GM19455 (cell line): ENCODE results near the gene SMIM26.
"Not testable (repeated sequence)": the region's sequence is repeated elsewhere in the genome, so short reads cannot be mapped to it uniquely, and the experiment has no call there.

Experiments used
- ATAC-seq: cut with Tn5 transposase; IDR thresholded peaks from one replicate; pipeline ENCODE4 v1.9.1; 2021; ENCODE audit not compliant: unreplicated experiment

SMIM26 gene

GRCh38 chr20:18566892-18567738 is at the start of gene SMIM26:
Gene SMIM26, plus strand, starts transcription at chr20:18567432. Its CDS starts 47 bp downstream, at chr20:18567479.
- ATAC-seq, result peak; percentile 99

GRCh38 chr20:18522066-18522465 is 45.2 kb upstream of the SMIM26 start:
- not testable (repeated sequence) for ATAC-seq

GRCh38 chr20:18523066-18523465 is 44.2 kb upstream of the SMIM26 start:
- ATAC-seq, result no peak

GRCh38 chr20:18524646-18525045 is 42.6 kb upstream of the SMIM26 start:
- no peak for ATAC-seq

- ATAC-seq, result not testable (repeated sequence)
Measured at GRCh38 chr20:18526761-18527160, 40.5 kb upstream of the SMIM26 start.

- no peak for ATAC-seq
Measured at GRCh38 chr20:18527339-18527738, 39.9 kb upstream of the SMIM26 start.

GRCh38 chr20:18527836-18528235 is 39.4 kb upstream of the SMIM26 start:
- no peak for ATAC-seq

- no peak for ATAC-seq
Measured at GRCh38 chr20:18529041-18529440, 38.2 kb upstream of the SMIM26 start.

- no peak for ATAC-seq
Measured at GRCh38 chr20:18532626-18533025, 34.6 kb upstream of the SMIM26 start.

GRCh38 chr20:18533491-18533890 is 33.7 kb upstream of the SMIM26 start:
- no peak for ATAC-seq

GRCh38 chr20:18533978-18534644 is 33.1 kb upstream of the SMIM26 start:
- ATAC-seq, result no peak

GRCh38 chr20:18537651-18538050 is 29.6 kb upstream of the SMIM26 start:
- no peak for ATAC-seq

- no peak for ATAC-seq
Measured at GRCh38 chr20:18541741-18542140, 25.5 kb upstream of the SMIM26 start.

- no peak for ATAC-seq
Measured at GRCh38 chr20:18543216-18543615, 24.0 kb upstream of the SMIM26 start.

GRCh38 chr20:18543932-18544331 is 23.3 kb upstream of the SMIM26 start:
- no peak for ATAC-seq

- no peak for ATAC-seq
Measured at GRCh38 chr20:18545566-18545965, 21.7 kb upstream of the SMIM26 start.

- ATAC-seq, result no peak
Measured at GRCh38 chr20:18548465-18548864, 18.8 kb upstream of the SMIM26 start.

GRCh38 chr20:18553746-18554145 is 13.5 kb upstream of the SMIM26 start:
- ATAC-seq, result no peak

- no peak for ATAC-seq
Measured at GRCh38 chr20:18567739-18568091, 483 bp downstream of the SMIM26 start.

- no peak for ATAC-seq
Measured at GRCh38 chr20:18571009-18571408, 3.8 kb downstream of the SMIM26 start.

GRCh38 chr20:18571578-18571977 is 4.3 kb downstream of the SMIM26 start:
- ATAC-seq, result no peak

- no peak for ATAC-seq
Measured at GRCh38 chr20:18577942-18578341, 10.7 kb downstream of the SMIM26 start.
